Activated CD8-positive, alpha-beta memory T cell treated with anti-CD3 and anti-CD28 coated beads for 36 hours (primary cell): ENCODE data around the gene ZFP36. TPM values are rescaled to one million over a fixed set of nuclear protein-coding genes. Genes with fewer than 3 reads are reported as not detected.

Experiments
- CTCF ChIA-PET: fragments of 350-600 bp; sonication (Branson Sonifier 250); formaldehyde crosslinking; loops from one replicate; lab custom pipeline; 2021; ENCODE audit warnings: antibody characterized with exemption; lab: Charles Lee
- POLR2A ChIA-PET: fragments of 350-600 bp; sonication (Branson Sonifier 250); formaldehyde crosslinking; loops from one replicate; lab custom pipeline; 2021; ENCODE audit warnings: antibody characterized with exemption; lab: Charles Lee
- total RNA-seq, 2 experiments: library from RNA; stranded (reverse); gene quantifications; one replicate each; pipeline ENCODE4 v1.2.3, GENCODE V29; 2021

The ZFP36 gene
- total RNA-seq, 2 experiments from 2014 or later = 16.6 to 17.4 TPM

- POLR2A ChIA-PET = no interaction called here
- CTCF ChIA-PET = interaction anchor here (1.4 kb wide), 1 partner anchor 14 kb away, joined by 3 read pairs; the partner anchor contains the start of gene PLEKHG2
These were observed 19.5 kb downstream of the ZFP36 start for GRCh38 chr19:39426170-39426569.

GRCh38 chr19:39427707-39428106 lies 21.1 kb downstream of the ZFP36 start:
- POLR2A ChIA-PET = no interaction called here
- CTCF ChIA-PET = interaction anchor here (0.6 to 1.4 kb wide), 2 partner anchors 15 to 162 kb away, joined by 3 read pairs; partner anchors contain the start of gene PLEKHG2

- CTCF ChIA-PET = interaction anchor here (0.8 to 1.3 kb wide), 2 partner anchors 12 to 16 kb away, joined by 4 read pairs; partner anchors contain the start of gene PLEKHG2
- POLR2A ChIA-PET = no interaction called here
These were observed 21.9 kb downstream of the ZFP36 start for GRCh38 chr19:39428283-39429112.

GRCh38 chr19:39430675-39431593 lies 24.3 kb downstream of the ZFP36 start:
- CTCF ChIA-PET = interaction anchor here (0.9 to 1.7 kb wide), 4 partner anchors 19 to 242 kb away, joined by 3 to 6 read pairs (median 3); partner anchors contain the start of gene PLEKHG2
- POLR2A ChIA-PET = interaction anchor here (0.5 to 5.9 kb wide), 9 partner anchors 12 to 1921 kb away, joined by 3 to 110 read pairs (median 4); partner anchors contain the start of genes MED29, PAF1, PLEKHG2 and SUPT5H

GRCh38 chr19:39432677-39433025 lies 26.0 kb downstream of the ZFP36 start:
- ChIA-PET POLR2A (interaction anchor here (1.1 to 5.9 kb wide), 6 partner anchors 9 to 48 kb away, joined by 3 to 110 read pairs (median 5); partner anchors contain the start of genes PLEKHG2, SUPT5H, TIMM50 and ZFP36), CTCF (interaction anchor here (1.4 to 1.7 kb wide), 2 partner anchors 21 to 34 kb away, joined by 3 to 6 read pairs; partner anchors contain the start of gene PLEKHG2)

- ChIA-PET POLR2A (interaction anchor here (5.9 kb wide), 1 partner anchor 13 kb away, joined by 110 read pairs; the partner anchor contains the start of gene SUPT5H), CTCF (interaction anchor here (0.7 to 1.3 kb wide), 3 partner anchors 11 to 100 kb away, joined by 3 to 5 read pairs (median 3); no protein-coding TSS in a partner anchor)
These were observed 26.9 kb downstream of the ZFP36 start for GRCh38 chr19:39433480-39434079.

- ChIA-PET CTCF (interaction anchor here (0.6 to 1.8 kb wide), 8 partner anchors 10 to 235 kb away, joined by 3 to 12 read pairs (median 4); partner anchors contain the start of genes EID2, MED29, PAF1 and PLEKHG2), POLR2A (interaction anchor here (0.5 to 5.9 kb wide), 8 partner anchors 12 to 99 kb away, joined by 5 to 110 read pairs (median 12); partner anchors contain the start of genes GMFG, MED29, PAF1 and SAMD4B)
These were observed 27.8 kb downstream of the ZFP36 start for GRCh38 chr19:39434123-39435076.

- ChIA-PET POLR2A (interaction anchor here (0.5 to 5.9 kb wide), 25 partner anchors 9 to 1828 kb away, joined by 3 to 110 read pairs (median 4); partner anchors contain the start of genes DLL3, EID2B, FBL and GMFG), CTCF (interaction anchor here (0.6 to 1.8 kb wide), 10 partner anchors 11 to 236 kb away, joined by 3 to 12 read pairs (median 4); partner anchors contain the start of genes EID2, MED29, PAF1 and PLEKHG2)
These were observed 29.1 kb downstream of the ZFP36 start, which contains the start of gene RPS16 for GRCh38 chr19:39435499-39436349. RPS16 (minus strand) TSS chr19:39435949; CDS start chr19:39435895, 54 bp downstream.

GRCh38 chr19:39436350-39436716 lies 29.7 kb downstream of the ZFP36 start:
- ChIA-PET POLR2A (interaction anchor here (0.5 to 5.9 kb wide), 25 partner anchors 9 to 1827 kb away, joined by 3 to 110 read pairs (median 4); partner anchors contain the start of genes DLL3, EID2B, FBL and GMFG), CTCF (interaction anchor here (0.7 to 1.8 kb wide), 9 partner anchors 10 to 235 kb away, joined by 3 to 12 read pairs (median 4); partner anchors contain the start of genes EID2, MED29, PAF1 and PLEKHG2)

- ChIA-PET CTCF (interaction anchor here (0.7 to 1.5 kb wide), 4 partner anchors 22 to 101 kb away, joined by 3 to 5 read pairs (median 3); partner anchors contain the start of gene EID2B), POLR2A (interaction anchor here (0.7 kb wide), 1 partner anchor 842 kb away, joined by 3 read pairs; no protein-coding TSS in a partner anchor)
These were observed 31.8 kb downstream of the ZFP36 start for GRCh38 chr19:39438270-39438934.

GRCh38 chr19:39444598-39445195 lies 38.0 kb downstream of the ZFP36 start:
- ChIA-PET POLR2A (interaction anchor here (0.6 to 5.6 kb wide), 4 partner anchors 11 to 1108 kb away, joined by 4 to 110 read pairs (median 6); partner anchors contain the start of gene RPS16), CTCF (interaction anchor here (0.7 to 3.3 kb wide), 6 partner anchors 11 to 322 kb away, joined by 4 to 14 read pairs (median 6); partner anchors contain the start of gene EID2B)

- CTCF ChIA-PET = interaction anchor here (1.0 to 3.3 kb wide), 5 partner anchors 29 to 88 kb away, joined by 4 to 14 read pairs (median 6); partner anchors contain the start of gene EID2B
- POLR2A ChIA-PET = interaction anchor here (0.6 to 5.6 kb wide), 4 partner anchors 12 to 220 kb away, joined by 4 to 110 read pairs (median 6); partner anchors contain the start of genes RPS16 and ZFP36
These were observed 38.8 kb downstream of the ZFP36 start, which contains the start of gene SUPT5H for GRCh38 chr19:39445196-39446111. SUPT5H (plus strand) TSS chr19:39445582; CDS start chr19:39445891, 309 bp downstream.
